HG03457 (cell line): ENCODE data around the gene AQP2.

ENCODE experiments used
- ATAC-seq: cut with Tn5 transposase; IDR thresholded peaks from one replicate; pipeline ENCODE4 v1.9.1; 2021; ENCODE audit warnings: moderate number of reproducible peaks; ENCODE audit not compliant: unreplicated experiment

AQP2 gene

GRCh38 chr12:49954863-49955830 is 4.6 kb downstream of the AQP2 start:
- ATAC-seq = no peak

- ATAC-seq = no peak
These were observed 5.5 kb downstream of the AQP2 start for GRCh38 chr12:49955899-49956662.

- ATAC-seq = no peak
These were observed 6.4 kb downstream of the AQP2 start for GRCh38 chr12:49956663-49957569.

- no peak for ATAC-seq
These were observed 7.0 kb downstream of the AQP2 start for GRCh38 chr12:49957570-49957967.

- no peak for ATAC-seq
These were observed 9.3 kb downstream of the AQP2 start for GRCh38 chr12:49959685-49960473.

- ATAC-seq = no peak
These were observed 10.1 kb downstream of the AQP2 start for GRCh38 chr12:49960474-49961110.

- no peak for ATAC-seq
These were observed 10.8 kb downstream of the AQP2 start, which contains the start of gene AQP5 for GRCh38 chr12:49961111-49961922. TSS of gene AQP5 (plus strand) at chr12:49961872. CDS start at chr12:49962018, 146 bp downstream.

- no peak for ATAC-seq
These were observed 11.6 kb downstream of the AQP2 start for GRCh38 chr12:49961993-49962764.

GRCh38 chr12:49962861-49963765 is 12.6 kb downstream of the AQP2 start:
- ATAC-seq = no peak

- no peak for ATAC-seq
These were observed 13.7 kb downstream of the AQP2 start for GRCh38 chr12:49963976-49964815.

- ATAC-seq = no peak
These were observed 14.5 kb downstream of the AQP2 start for GRCh38 chr12:49964849-49965624.

GRCh38 chr12:49965836-49966235 is 15.3 kb downstream of the AQP2 start:
- ATAC-seq = no peak

- no peak for ATAC-seq
These were observed 16.0 kb downstream of the AQP2 start for GRCh38 chr12:49966511-49967041.

- ATAC-seq = peak; percentile 52
These were observed 16.7 kb downstream of the AQP2 start for GRCh38 chr12:49967042-49967776.
